GM23248 (cell line): ENCODE data around the gene WNT10A. TPM values are rescaled to one million over a fixed set of nuclear protein-coding genes. Genes with fewer than 3 reads are reported as not detected.

Experiments
- DNase-seq: peaks from one replicate; pipeline ENCODE4 v3.0.0-alpha.2; 2015
- H2AFZ ChIP-seq: fragments of 200-600 bp; sonication (generic); 2 replicates; pipeline ENCODE4 v1.6.1; 2016; ENCODE audit warnings: antibody characterized with exemption
- H3F3A ChIP-seq: fragments of 200-600 bp; sonication (generic); 2 replicates; pipeline ENCODE4 v1.6.1; 2016; ENCODE audit warnings: mild to moderate bottlenecking, antibody characterized with exemption, mixed run types; ENCODE audit not compliant: insufficient read depth
- H3K27ac ChIP-seq: fragments of 200-600 bp; sonication (generic); 2 replicates; pipeline ENCODE4 v1.5.1; 2016; ENCODE audit warnings: mild to moderate bottlenecking
- H3K27me3 ChIP-seq: fragments of 200-600 bp; sonication (generic); replicated peaks from 2 replicates; pipeline ENCODE4 v1.6.1; 2016; ENCODE audit warnings: mild to moderate bottlenecking; ENCODE audit not compliant: insufficient read depth
- H3K36me3 ChIP-seq: fragments of 200-600 bp; sonication (generic); 2 replicates; pipeline ENCODE4 v1.6.1; 2016; ENCODE audit warnings: low read depth, mild to moderate bottlenecking
- H3K4me1 ChIP-seq: fragments of 200-600 bp; sonication (generic); 2 replicates; pipeline ENCODE4 v1.6.1; 2016; ENCODE audit warnings: mild to moderate bottlenecking; ENCODE audit not compliant: insufficient read depth
- H3K4me2 ChIP-seq: fragments of 200-600 bp; sonication (generic); one replicate; pipeline ENCODE4 v1.6.1; 2016; ENCODE audit warnings: mild to moderate bottlenecking; ENCODE audit not compliant: unreplicated experiment
- H3K4me3 ChIP-seq: fragments of 200-600 bp; sonication (generic); 2 replicates; pipeline ENCODE4 v1.5.1; 2016; ENCODE audit warnings: mild to moderate bottlenecking
- H3K79me2 ChIP-seq: fragments of 200-600 bp; sonication (generic); 2 replicates; pipeline ENCODE4 v1.6.1; 2016; ENCODE audit warnings: mild to moderate bottlenecking; ENCODE audit not compliant: insufficient read depth
- H3K9ac ChIP-seq: fragments of 200-600 bp; sonication (generic); 2 replicates; pipeline ENCODE4 v1.6.1; 2016; ENCODE audit warnings: mild to moderate bottlenecking
- H3K9me2 ChIP-seq: fragments of 200-600 bp; sonication (generic); 2 replicates; pipeline ENCODE4 v1.6.1; 2016; ENCODE audit warnings: mixed run types, mild to moderate bottlenecking, moderate library complexity; ENCODE audit not compliant: insufficient read depth
- H3K9me3 ChIP-seq: fragments of 200-600 bp; sonication (generic); one replicate; pipeline ENCODE4 v1.6.1; 2017; ENCODE audit warnings: low read depth
- H4K20me1 ChIP-seq: fragments of 200-600 bp; sonication (generic); 2 replicates; pipeline ENCODE4 v1.6.0; 2016; ENCODE audit not compliant: insufficient read depth
- EZH2 ChIP-seq: fragments of 200-600 bp; sonication (generic); IDR thresholded peaks from 2 replicates; pipeline ENCODE4 v1.6.1; 2018; ENCODE audit warnings: antibody characterized with exemption, mild to moderate bottlenecking; ENCODE audit not compliant: insufficient read depth, poor library complexity, severe bottlenecking
- EZH2phosphoT487 ChIP-seq: fragments of 200-600 bp; sonication (generic); IDR thresholded peaks from 2 replicates; pipeline ENCODE4 v1.6.1; 2018; ENCODE audit warnings: antibody characterized with exemption, moderate library complexity, mild to moderate bottlenecking, low read depth; ENCODE audit not compliant: insufficient read depth
- WGBS, 2 experiments: methylation state at CpG; one replicate each; pipeline ENCODE4 v1.1.6; 2015 to 2017; ENCODE audit warnings: low lambda C conversion rate in 2 of 2, low coverage in 1 of 2; ENCODE audit errors: missing lambda C conversion rate in 2 of 2; 5-methylcytosine and 5-hydroxymethylcytosine counted together
- in situ Hi-C: fragments of 300-500 bp; cut with MboI; formaldehyde crosslinking; loops from 2 replicates; pipeline ENCODE4 v1.15.0; 2020
- polyA plus RNA-seq: library from polyadenylated mRNA; unstranded; fragments of >200 nt; fragmentation: Nextera tagmentation; extraction: Ambion mirVana; gene quantifications from 2 replicates; pipeline ENCODE4 v1.2.1, GENCODE V29; 2016
- total RNA-seq: library from RNA; depleted of rRNA; stranded (reverse); fragments of >200 nt; shearing (Covaris generic); gene quantifications from 2 replicates; pipeline ENCODE4 v1.2.3, GENCODE V29; 2014; rRNA removed

The WNT10A gene
- total RNA-seq (not detected in 2 replicates), polyA plus RNA-seq (not detected in 2 replicates)

- 34 to 48% methylated on average over 21 to 38 of the region's 58 CpGs for WGBS, 2 experiments
- DNase-seq = peak; percentile 21
- Histone ChIP-seq H3F3A (0 out of 2 replicates have a peak, but pooled peaks cover 5% of the 10 kb centered on the region), H4K20me1 (no peaks in the 10 kb centered on the region), H3K27ac (no peak within 1 kb of the TSS), H3K9me3 (no peaks in the 10 kb centered on the region), H3K4me3 (no peak within 1 kb of the TSS), H3K9ac (no peak within 1 kb of the TSS), H3K4me1 (peaks cover 4% of the 10 kb centered on the region), H3K79me2 (no peaks in the 10 kb centered on the region), H3K27me3 (peaks cover 33% of the 10 kb centered on the region), H2AFZ (no peak within 1 kb of the TSS), H3K4me2 (no peak within 1 kb of the TSS), H3K36me3 (no peaks in the 10 kb centered on the region), H3K9me2 (no peaks in the 10 kb centered on the region)
- TF ChIP-seq EZH2phosphoT487 (no peak), EZH2 (no peak)
- in situ Hi-C loops = no loop called here
Measured at GRCh38 chr2:218880102-218880858, at the start of gene WNT10A. Gene WNT10A, plus strand, starts transcription at chr2:218880852. Its CDS starts 144 bp downstream, at chr2:218880996.

- Histone ChIP-seq H3K27ac (no peak within 1 kb of the TSS), H3K4me2 (no peak within 1 kb of the TSS), H3K9me2 (no peaks in the 10 kb centered on the region), H3K27me3 (peaks cover 13% of the 10 kb centered on the region; the same call in 1 of the 2 replicates), H4K20me1 (no peaks in the 10 kb centered on the region), H3K4me3 (no peak within 1 kb of the TSS), H3K9me3 (no peaks in the 10 kb centered on the region), H3K79me2 (no peaks in the 10 kb centered on the region), H3K9ac (no peak within 1 kb of the TSS), H3K36me3 (no peaks in the 10 kb centered on the region), H2AFZ (no peak within 1 kb of the TSS; the same call in 1 of the 2 replicates), H3F3A (no peaks in the 10 kb centered on the region), H3K4me1 (peaks cover 10% of the 10 kb centered on the region; the same call in 1 of the 2 replicates)
- no peak for TF ChIP-seq EZH2
- no peak for TF ChIP-seq EZH2phosphoT487
- in situ Hi-C loops = no loop called here
- WGBS, 2 experiments = 41 to 42% methylated on average over 18 of the region's 18 CpGs
- peak; percentile 17 for DNase-seq
Measured at GRCh38 chr2:218831378-218831990, 49.2 kb upstream of the WNT10A start, which contains the start of gene PRKAG3. Gene PRKAG3, minus strand, starts transcription at chr2:218831803.

- Histone ChIP-seq H3F3A (no peaks in the 10 kb centered on the region), H3K27ac (no peak overlapping the region), H3K4me3 (no peak overlapping the region), H3K9me2 (no peaks in the 10 kb centered on the region), H3K36me3 (no peaks in the 10 kb centered on the region), H4K20me1 (no peaks in the 10 kb centered on the region), H3K9me3 (no peaks in the 10 kb centered on the region), H3K27me3 (peaks cover 13% of the 10 kb centered on the region; the same call in 1 of the 2 replicates), H3K4me2 (no peak overlapping the region), H2AFZ (no peak overlapping the region), H3K79me2 (no peaks in the 10 kb centered on the region), H3K4me1 (peaks cover 10% of the 10 kb centered on the region; the same call in 1 of the 2 replicates), H3K9ac (no peak overlapping the region)
- in situ Hi-C loops = no loop called here
- DNase-seq = peak; percentile 19
- 67 to 74% methylated on average over 3 of the region's 3 CpGs for WGBS, 2 experiments
- TF ChIP-seq EZH2 (no peak), EZH2phosphoT487 (no peak)
Measured at GRCh38 chr2:218832081-218832480, 48.6 kb upstream of the WNT10A start.

- peaks cover 10% of the 10 kb centered on the region; the same call in 1 of the 2 replicates for H3K4me1 ChIP-seq
- no peak overlapping the region for H2AFZ ChIP-seq
- WGBS, 2 experiments = 0 to 9% methylated on average over 3 of the region's 3 CpGs
- H3K27me3 ChIP-seq = peaks cover 16% of the 10 kb centered on the region; the same call in 1 of the 2 replicates
- H3K4me2 ChIP-seq = no peak overlapping the region
- peak; percentile 45 for DNase-seq
- no peak overlapping the region for H3K4me3 ChIP-seq
- in situ Hi-C loops = no loop called here
- TF ChIP-seq EZH2phosphoT487 (no peak), EZH2 (no peak)
- H3K27ac ChIP-seq = no peak overlapping the region
- no peaks in the 10 kb centered on the region for H3K9me3 ChIP-seq
- H3K36me3 ChIP-seq = no peaks in the 10 kb centered on the region
- no peaks in the 10 kb centered on the region for H4K20me1 ChIP-seq
- no peaks in the 10 kb centered on the region for H3K9me2 ChIP-seq
- no peaks in the 10 kb centered on the region for H3K79me2 ChIP-seq
- H3F3A ChIP-seq = no peaks in the 10 kb centered on the region
- H3K9ac ChIP-seq = no peak overlapping the region
Measured at GRCh38 chr2:218832520-218832919, 48.1 kb upstream of the WNT10A start.
